D721Med (cell line): ENCODE results near the gene TBL1X.

Experiments used
- DNase-seq: peaks from one replicate; pipeline ENCODE4 v3.0.0; 2011; ENCODE audit warnings: low spot score; ENCODE audit not compliant: insufficient read length
- FAIRE-seq: peaks from 2 replicates; lab custom pipeline; 2011; peaks lifted over from hg19 to GRCh38; lab: Jason Lieb, UNC
- TF ChIP-seq, protein P1 (sequence below): IDR thresholded peaks from 2 replicates; pipeline ENCODE4 v1.5.1; 2012; ENCODE audit warnings: mild to moderate bottlenecking, control low read depth; ENCODE audit not compliant: insufficient read depth; ENCODE audit errors: missing control alignments

Gene TBL1X

DNA sequence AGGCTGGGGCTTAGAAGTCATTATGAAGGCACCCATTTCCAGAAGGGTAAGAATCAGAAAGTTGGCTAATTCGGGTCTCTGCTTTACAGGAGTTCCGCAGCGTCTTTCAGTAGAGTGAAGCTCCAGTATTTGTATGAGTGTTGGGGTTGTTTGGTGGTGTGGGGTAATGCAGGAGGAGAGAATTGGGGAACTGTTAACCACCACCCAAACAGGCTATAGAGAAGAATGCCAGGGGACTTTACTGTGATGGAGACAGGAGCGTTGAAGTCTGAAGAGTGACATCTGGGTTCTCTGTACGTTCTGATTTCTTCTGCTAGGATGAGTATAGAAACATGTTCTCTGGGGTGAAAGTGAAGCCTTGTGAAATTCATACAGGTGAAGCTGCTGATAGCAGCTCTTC, 96.3 kb downstream of the TBL1X start:
- TF ChIP-seq, protein P1, sequence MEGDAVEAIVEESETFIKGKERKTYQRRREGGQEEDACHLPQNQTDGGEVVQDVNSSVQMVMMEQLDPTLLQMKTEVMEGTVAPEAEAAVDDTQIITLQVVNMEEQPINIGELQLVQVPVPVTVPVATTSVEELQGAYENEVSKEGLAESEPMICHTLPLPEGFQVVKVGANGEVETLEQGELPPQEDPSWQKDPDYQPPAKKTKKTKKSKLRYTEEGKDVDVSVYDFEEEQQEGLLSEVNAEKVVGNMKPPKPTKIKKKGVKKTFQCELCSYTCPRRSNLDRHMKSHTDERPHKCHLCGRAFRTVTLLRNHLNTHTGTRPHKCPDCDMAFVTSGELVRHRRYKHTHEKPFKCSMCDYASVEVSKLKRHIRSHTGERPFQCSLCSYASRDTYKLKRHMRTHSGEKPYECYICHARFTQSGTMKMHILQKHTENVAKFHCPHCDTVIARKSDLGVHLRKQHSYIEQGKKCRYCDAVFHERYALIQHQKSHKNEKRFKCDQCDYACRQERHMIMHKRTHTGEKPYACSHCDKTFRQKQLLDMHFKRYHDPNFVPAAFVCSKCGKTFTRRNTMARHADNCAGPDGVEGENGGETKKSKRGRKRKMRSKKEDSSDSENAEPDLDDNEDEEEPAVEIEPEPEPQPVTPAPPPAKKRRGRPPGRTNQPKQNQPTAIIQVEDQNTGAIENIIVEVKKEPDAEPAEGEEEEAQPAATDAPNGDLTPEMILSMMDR: no peak
- no peak for FAIRE-seq
- no peak for DNase-seq

DNA sequence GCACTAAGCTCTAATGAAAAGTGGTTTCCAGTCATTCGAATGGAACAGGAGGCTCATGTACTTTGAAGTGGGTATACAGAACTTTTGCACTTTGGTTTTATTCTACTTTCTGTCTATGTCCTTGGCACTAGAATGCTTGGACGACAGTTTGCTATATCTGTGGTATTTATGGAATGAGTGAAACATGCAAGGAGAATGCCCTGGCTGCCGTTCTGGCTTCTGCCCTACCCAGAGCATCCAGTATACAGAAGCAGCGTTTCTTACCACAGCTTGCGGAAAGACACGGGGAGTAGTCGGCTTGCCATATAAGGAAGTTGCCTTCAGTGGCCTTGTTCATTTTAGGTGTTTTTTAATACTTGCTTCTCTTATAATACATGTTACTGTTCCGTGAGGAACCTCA, 98.0 kb downstream of the TBL1X start:
- TF ChIP-seq, protein P1: no peak
- DNase-seq (no peak), FAIRE-seq (no peak)

DNA sequence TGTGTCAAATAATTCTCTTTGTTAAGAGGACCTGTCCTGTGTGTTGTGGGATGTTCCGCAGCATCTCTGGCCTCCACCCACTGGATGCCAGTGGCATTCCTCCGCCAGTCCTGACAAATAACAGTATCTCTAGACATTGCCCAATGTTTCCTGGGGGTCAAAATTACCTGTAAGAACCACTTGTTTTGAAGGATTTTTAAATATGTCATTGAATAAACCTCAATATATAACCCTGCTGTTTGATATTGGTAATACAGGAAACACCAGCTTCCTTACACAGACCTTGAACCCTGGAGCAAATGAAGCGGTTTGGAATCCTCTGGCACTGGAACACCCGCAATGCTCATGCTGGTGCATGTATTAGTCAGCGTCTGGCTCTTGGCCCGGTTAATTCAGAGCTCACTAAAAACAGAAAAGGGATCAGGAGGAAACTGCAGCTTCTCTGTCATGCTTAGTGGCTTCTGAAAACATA, 101.3 kb downstream of the TBL1X start:
- DNase-seq (no peak), FAIRE-seq (no peak)
- TF ChIP-seq, protein P1: no peak

DNA sequence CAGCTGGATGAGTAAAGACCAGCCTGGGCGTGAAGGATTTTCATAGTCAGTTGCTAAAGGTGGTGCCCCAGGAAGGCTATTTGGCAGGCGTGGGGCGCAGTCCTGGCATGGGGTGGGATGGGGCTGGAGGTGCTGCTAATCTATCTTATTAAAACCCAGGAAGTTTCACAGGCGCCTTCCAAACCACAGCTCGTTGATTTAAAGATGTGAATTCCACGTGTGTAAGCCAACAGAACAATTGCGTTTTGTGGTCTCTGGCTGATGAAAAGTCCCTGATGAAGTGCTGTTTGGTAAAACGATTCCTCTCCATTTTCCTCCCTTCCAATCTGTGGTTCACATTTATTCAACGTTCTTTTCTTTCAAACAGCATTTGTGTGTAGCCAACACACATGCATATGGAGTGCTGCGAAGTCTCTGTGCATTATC, 105.0 kb downstream of the TBL1X start:
- TF ChIP-seq, protein P1: no peak
- FAIRE-seq: no peak
- no peak for DNase-seq

DNA sequence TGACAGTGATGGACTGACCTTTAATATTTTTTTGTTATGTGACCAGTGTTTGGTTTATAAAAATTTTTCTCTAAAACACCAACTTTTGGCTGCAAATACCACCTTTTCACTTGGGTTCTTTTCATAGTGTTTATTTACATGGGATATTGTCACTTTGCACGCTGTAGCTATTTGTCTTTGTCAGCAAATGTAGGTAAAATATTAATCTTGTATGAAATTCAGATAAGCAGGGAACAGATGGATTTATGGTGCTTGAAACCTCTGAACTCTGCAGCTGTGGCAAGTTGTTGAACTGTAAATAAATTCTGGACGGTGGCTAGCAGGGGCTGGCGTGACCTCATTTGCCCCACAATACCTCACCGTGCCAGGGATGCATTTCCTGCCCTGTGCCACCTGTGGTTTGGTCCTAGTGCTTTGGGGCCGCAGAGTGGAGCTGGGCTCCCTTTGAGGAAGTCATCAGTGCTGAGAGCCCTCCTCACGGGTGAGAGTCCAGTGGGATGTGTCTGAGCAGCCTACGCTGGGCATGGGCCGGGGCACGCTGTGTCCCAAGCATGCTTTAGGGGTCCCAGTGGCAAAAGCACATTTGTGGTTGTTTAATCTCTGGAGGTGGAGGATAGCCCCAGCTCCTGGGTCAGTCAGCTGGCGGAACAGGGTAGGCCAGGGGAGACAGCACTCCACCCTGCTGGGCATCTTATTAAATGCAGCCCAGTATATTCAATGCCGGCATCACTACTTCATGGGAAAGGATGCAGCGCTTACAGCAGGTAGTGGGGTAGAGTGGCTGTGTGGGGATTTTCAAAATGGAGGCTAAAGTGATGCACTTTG, 108.6 kb downstream of the TBL1X start:
- DNase-seq (no peak), FAIRE-seq (no peak)
- TF ChIP-seq, protein P1: no peak

DNA sequence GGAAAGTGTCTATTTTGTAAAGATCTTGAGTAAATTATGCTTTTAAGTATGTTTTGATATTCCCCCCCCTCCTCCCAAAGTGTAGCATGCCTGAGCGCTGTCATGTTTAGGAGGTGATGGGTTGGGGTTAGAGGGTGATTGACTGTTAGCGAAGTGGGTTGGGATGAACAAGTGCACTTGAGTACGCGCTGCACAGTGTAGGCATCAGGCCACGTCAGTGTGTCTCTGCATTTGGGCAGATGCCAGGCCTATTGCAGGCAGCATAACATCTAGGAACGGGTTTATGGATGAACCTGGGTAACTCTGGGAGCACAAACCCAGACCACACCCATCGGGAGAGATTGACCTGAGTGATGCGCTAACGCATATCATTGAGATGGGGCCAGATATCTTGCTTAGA, 111.2 kb downstream of the TBL1X start:
- DNase-seq: no peak
- TF ChIP-seq, protein P1: no peak
- no peak for FAIRE-seq

DNA sequence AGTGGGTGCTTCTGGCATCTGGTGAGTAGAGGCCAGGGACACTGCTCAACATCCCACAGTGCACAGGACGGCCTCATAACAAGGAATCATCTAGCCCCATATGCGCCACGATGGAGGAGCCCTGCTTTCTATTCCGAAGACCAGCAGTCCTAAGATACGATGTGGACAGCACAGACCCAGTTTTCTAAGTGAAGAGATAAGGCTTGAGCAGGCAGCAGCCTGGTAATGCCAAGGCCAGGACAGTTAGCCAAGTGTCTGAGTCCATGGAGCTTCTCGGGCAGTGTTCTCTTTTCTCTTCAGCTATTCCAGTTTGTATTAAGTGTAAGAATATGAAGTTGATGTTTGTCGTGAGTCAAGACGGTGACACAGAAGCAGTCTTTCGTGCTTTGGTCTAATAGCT, 112.7 kb downstream of the TBL1X start:
- TF ChIP-seq, protein P1: no peak

More for the DNA sequence above, 112.7 kb downstream of the TBL1X start:
- DNase-seq (no peak), FAIRE-seq (no peak)
